Activated T-cell treated with anti-CD3 and anti-CD28 coated beads, Interleukin-2, amount 50 U/mL, for 4 hours (primary cell): ENCODE data around the gene SMARCC1. TPM values are rescaled to one million over a fixed set of nuclear protein-coding genes. Genes with fewer than 3 reads are reported as not detected.
"Not testable (repeated sequence)": the region's sequence is repeated elsewhere in the genome, so short reads cannot be mapped to it uniquely, and the experiment has no call there.

Experiments
- ATAC-seq, 2 donors: fragments of 200-7000 bp; cut with Tn5 transposase; one replicate each; pipeline ENCODE4 v1.10.0; 2021
- DNase-seq: peaks from one replicate; pipeline ENCODE4 v3.0.0-alpha.2; 2020
- H3K27me3 Mint-ChIP-seq: one replicate; pipeline ENCODE4 v1.8.0; 2021; ENCODE audit warnings: low read depth, mixed read lengths
- H3K36me3 Mint-ChIP-seq: one replicate; pipeline ENCODE4 v1.8.0; 2022; ENCODE audit warnings: mixed read lengths; ENCODE audit not compliant: insufficient read depth
- H3K4me1 Mint-ChIP-seq: one replicate; pipeline ENCODE4 v1.8.0; 2021; ENCODE audit warnings: low read depth, mixed read lengths
- H3K4me3 Mint-ChIP-seq: one replicate; pipeline ENCODE4 v1.8.0; 2021; ENCODE audit warnings: mild to moderate bottlenecking, moderate library complexity, mixed read lengths
- H3K9me3 Mint-ChIP-seq: one replicate; pipeline ENCODE4 v1.8.0; 2021; ENCODE audit warnings: mixed read lengths
- total RNA-seq, 3 donors: library from RNA; stranded (reverse); gene quantifications; one replicate each; pipeline ENCODE4 v1.2.1, GENCODE V29; 2021

Gene SMARCC1
- total RNA-seq, 3 donors from 2014 or later = 105 to 125 (median 106) TPM

GRCh38 chr3:47746264-47746663, 35.4 kb downstream of the SMARCC1 start:
- H3K36me3 Mint-ChIP-seq = peaks cover 20% of the 10 kb centered on the region
- DNase-seq (no peak), ATAC-seq (no peak)
- H3K27me3 Mint-ChIP-seq = no peaks in the 10 kb centered on the region
- no peaks in the 10 kb centered on the region for H3K9me3 Mint-ChIP-seq
- no peak overlapping the region for H3K4me3 Mint-ChIP-seq
- H3K4me1 Mint-ChIP-seq = peaks cover 7% of the 10 kb centered on the region

- Mint-ChIP-seq H3K36me3 (peaks cover 17% of the 10 kb centered on the region), H3K4me3 (no peak overlapping the region), H3K9me3 (no peaks in the 10 kb centered on the region), H3K27me3 (no peaks in the 10 kb centered on the region), H3K4me1 (peaks cover 12% of the 10 kb centered on the region)
- ATAC-seq (no peak), DNase-seq (no peak)
Observed at GRCh38 chr3:47743855-47744254, 37.8 kb downstream of the SMARCC1 start.

- not testable (repeated sequence) for H3K9me3 Mint-ChIP-seq, H3K4me3 Mint-ChIP-seq, DNase-seq, ATAC-seq, H3K27me3 Mint-ChIP-seq
- Mint-ChIP-seq H3K36me3 (peaks cover 17% of the 10 kb centered on the region), H3K4me1 (peaks cover 12% of the 10 kb centered on the region)
Observed at GRCh38 chr3:47743352-47743751, 38.3 kb downstream of the SMARCC1 start.

- H3K9me3 Mint-ChIP-seq = no peaks in the 10 kb centered on the region
- ATAC-seq = no peak
- DNase-seq = no peak
- no peak overlapping the region for H3K4me3 Mint-ChIP-seq
- H3K4me1 Mint-ChIP-seq = peaks cover 12% of the 10 kb centered on the region
- peaks cover 19% of the 10 kb centered on the region for H3K36me3 Mint-ChIP-seq
- no peaks in the 10 kb centered on the region for H3K27me3 Mint-ChIP-seq
Observed at GRCh38 chr3:47741925-47742324, 39.8 kb downstream of the SMARCC1 start.

GRCh38 chr3:47732143-47732542, 49.5 kb downstream of the SMARCC1 start:
- Mint-ChIP-seq H3K4me3 (no peak overlapping the region), H3K36me3 (peaks cover 32% of the 10 kb centered on the region), H3K9me3 (no peaks in the 10 kb centered on the region), H3K27me3 (no peaks in the 10 kb centered on the region), H3K4me1 (peaks cover 4% of the 10 kb centered on the region)
- ATAC-seq (no peak), DNase-seq (no peak)

GRCh38 chr3:47731061-47731460, 50.6 kb downstream of the SMARCC1 start:
- no peak for ATAC-seq
- Mint-ChIP-seq H3K4me1 (peaks cover 4% of the 10 kb centered on the region), H3K36me3 (peaks cover 35% of the 10 kb centered on the region)

GRCh38 chr3:47722859-47723258, 58.8 kb downstream of the SMARCC1 start:
- no peak for DNase-seq
- H3K4me3 Mint-ChIP-seq = no peak overlapping the region
- peaks cover 2% of the 10 kb centered on the region for H3K4me1 Mint-ChIP-seq
- no peak for ATAC-seq
- no peaks in the 10 kb centered on the region for H3K27me3 Mint-ChIP-seq
- H3K9me3 Mint-ChIP-seq = no peaks in the 10 kb centered on the region
- peaks cover 22% of the 10 kb centered on the region for H3K36me3 Mint-ChIP-seq

More at GRCh38 chr3:47731061-47731460, 50.6 kb downstream of the SMARCC1 start:
- Mint-ChIP-seq H3K27me3 (no peaks in the 10 kb centered on the region), H3K9me3 (no peaks in the 10 kb centered on the region), H3K4me3 (no peak overlapping the region)
- DNase-seq = no peak

GRCh38 chr3:47717448-47717847, 64.2 kb downstream of the SMARCC1 start:
- H3K4me1 Mint-ChIP-seq, ATAC-seq, H3K4me3 Mint-ChIP-seq, H3K27me3 Mint-ChIP-seq, H3K9me3 Mint-ChIP-seq, DNase-seq: not testable (repeated sequence)
- peaks cover 29% of the 10 kb centered on the region for H3K36me3 Mint-ChIP-seq

GRCh38 chr3:47716656-47717055, 65.0 kb downstream of the SMARCC1 start:
- no peaks in the 10 kb centered on the region for H3K9me3 Mint-ChIP-seq
- no peaks in the 10 kb centered on the region for H3K27me3 Mint-ChIP-seq
- ATAC-seq (no peak), DNase-seq (no peak)
- peaks cover 4% of the 10 kb centered on the region for H3K4me1 Mint-ChIP-seq
- H3K36me3 Mint-ChIP-seq = peaks cover 30% of the 10 kb centered on the region
- no peak overlapping the region for H3K4me3 Mint-ChIP-seq

GRCh38 chr3:47715928-47716327, 65.8 kb downstream of the SMARCC1 start:
- H3K9me3 Mint-ChIP-seq = no peaks in the 10 kb centered on the region
- H3K4me1 Mint-ChIP-seq = peaks cover 2% of the 10 kb centered on the region
- H3K36me3 Mint-ChIP-seq = peaks cover 29% of the 10 kb centered on the region
- ATAC-seq (no peak), DNase-seq (no peak)
- H3K27me3 Mint-ChIP-seq = no peaks in the 10 kb centered on the region
- no peak overlapping the region for H3K4me3 Mint-ChIP-seq

- no peak overlapping the region for H3K4me3 Mint-ChIP-seq
- peaks cover 2% of the 10 kb centered on the region for H3K4me1 Mint-ChIP-seq
- DNase-seq (no peak), ATAC-seq (no peak)
- H3K36me3 Mint-ChIP-seq = peaks cover 28% of the 10 kb centered on the region
- no peaks in the 10 kb centered on the region for H3K9me3 Mint-ChIP-seq
- H3K27me3 Mint-ChIP-seq = no peaks in the 10 kb centered on the region
Observed at GRCh38 chr3:47714606-47715005, 67.1 kb downstream of the SMARCC1 start.

GRCh38 chr3:47713655-47714054, 68.0 kb downstream of the SMARCC1 start:
- H3K4me3 Mint-ChIP-seq = no peak overlapping the region
- H3K27me3 Mint-ChIP-seq = no peaks in the 10 kb centered on the region
- no peak for DNase-seq
- H3K9me3 Mint-ChIP-seq = no peaks in the 10 kb centered on the region
- H3K4me1 Mint-ChIP-seq = peaks cover 2% of the 10 kb centered on the region
- H3K36me3 Mint-ChIP-seq = peaks cover 29% of the 10 kb centered on the region
- no peak for ATAC-seq

- Mint-ChIP-seq H3K4me3 (no peak overlapping the region), H3K9me3 (no peaks in the 10 kb centered on the region), H3K36me3 (peaks cover 29% of the 10 kb centered on the region), H3K4me1 (peaks cover 2% of the 10 kb centered on the region), H3K27me3 (no peaks in the 10 kb centered on the region)
- no peak for DNase-seq
- no peak for ATAC-seq
Observed at GRCh38 chr3:47712398-47712797, 69.3 kb downstream of the SMARCC1 start.

- no peaks in the 10 kb centered on the region for H3K9me3 Mint-ChIP-seq
Observed at GRCh38 chr3:47711596-47711995, 70.1 kb downstream of the SMARCC1 start.

GRCh38 chr3:47705391-47705790, 76.3 kb downstream of the SMARCC1 start:
- Mint-ChIP-seq H3K9me3 (no peaks in the 10 kb centered on the region), H3K36me3 (peaks cover 31% of the 10 kb centered on the region), H3K27me3 (no peaks in the 10 kb centered on the region), H3K4me3 (no peak overlapping the region), H3K4me1 (no peaks in the 10 kb centered on the region)
- no peak for DNase-seq
- no peak for ATAC-seq

More at GRCh38 chr3:47711596-47711995, 70.1 kb downstream of the SMARCC1 start:
- ATAC-seq (no peak), DNase-seq (no peak)
- Mint-ChIP-seq H3K4me3 (no peak overlapping the region), H3K27me3 (no peaks in the 10 kb centered on the region), H3K4me1 (peaks cover 2% of the 10 kb centered on the region), H3K36me3 (peaks cover 32% of the 10 kb centered on the region)

- Mint-ChIP-seq H3K27me3 (no peaks in the 10 kb centered on the region), H3K36me3 (peaks cover 32% of the 10 kb centered on the region), H3K4me3 (no peak overlapping the region), H3K4me1 (no peaks in the 10 kb centered on the region), H3K9me3 (no peaks in the 10 kb centered on the region)
- DNase-seq = no peak
- no peak for ATAC-seq
Observed at GRCh38 chr3:47704237-47704612, 77.5 kb downstream of the SMARCC1 start.
